ENCODE results near the gene FDPS. TPM values are rescaled to one million over a fixed set of nuclear protein-coding genes. Genes with fewer than 3 reads are reported as not detected.
"Not testable (repeated sequence)": the region's sequence is repeated elsewhere in the genome, so short reads cannot be mapped to it uniquely, and the experiment has no call there.

FDPS gene
- total RNA-seq, 1 donor from 2014 or later: 90.9 TPM

DNA sequence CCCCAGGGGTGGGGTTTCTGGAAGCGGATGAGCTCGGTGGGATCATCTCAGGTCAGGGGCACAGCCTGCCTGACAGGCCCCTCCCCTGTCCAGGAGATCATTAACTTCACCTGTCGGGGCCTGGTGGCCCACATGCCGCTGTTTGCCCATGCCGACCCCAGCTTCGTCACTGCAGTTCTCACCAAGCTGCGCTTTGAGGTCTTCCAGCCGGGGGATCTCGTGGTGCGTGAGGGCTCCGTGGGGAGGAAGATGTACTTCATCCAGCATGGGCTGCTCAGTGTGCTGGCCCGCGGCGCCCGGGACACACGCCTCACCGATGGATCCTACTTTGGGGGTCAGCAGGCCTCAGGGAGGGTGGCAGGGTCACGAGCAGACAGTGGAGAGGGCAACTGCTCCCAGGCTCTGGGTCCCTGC, 23.0 kb upstream of the FDPS start:
- DNase-seq: no peak

DNA sequence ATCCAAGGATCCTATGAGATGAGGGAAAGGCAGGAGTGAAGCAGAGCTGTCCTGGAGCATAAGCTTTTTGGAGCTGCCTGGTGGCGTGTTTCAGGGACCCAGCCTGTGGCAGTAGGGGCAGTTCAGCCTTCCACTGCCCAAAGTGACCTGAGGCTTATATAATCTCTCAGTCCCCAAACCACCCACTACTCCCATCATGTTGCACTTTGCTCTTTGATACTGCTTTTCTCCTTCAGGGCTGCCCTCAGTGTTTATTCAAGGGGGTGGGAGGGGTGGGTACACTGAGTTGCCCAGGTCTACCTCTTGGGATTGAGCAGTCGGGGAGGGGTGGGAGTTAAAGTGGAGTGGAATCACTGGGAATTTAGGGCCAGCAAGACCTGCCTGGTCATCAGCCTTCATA, 22.1 kb upstream of the FDPS start:
- no peak for DNase-seq

DNA sequence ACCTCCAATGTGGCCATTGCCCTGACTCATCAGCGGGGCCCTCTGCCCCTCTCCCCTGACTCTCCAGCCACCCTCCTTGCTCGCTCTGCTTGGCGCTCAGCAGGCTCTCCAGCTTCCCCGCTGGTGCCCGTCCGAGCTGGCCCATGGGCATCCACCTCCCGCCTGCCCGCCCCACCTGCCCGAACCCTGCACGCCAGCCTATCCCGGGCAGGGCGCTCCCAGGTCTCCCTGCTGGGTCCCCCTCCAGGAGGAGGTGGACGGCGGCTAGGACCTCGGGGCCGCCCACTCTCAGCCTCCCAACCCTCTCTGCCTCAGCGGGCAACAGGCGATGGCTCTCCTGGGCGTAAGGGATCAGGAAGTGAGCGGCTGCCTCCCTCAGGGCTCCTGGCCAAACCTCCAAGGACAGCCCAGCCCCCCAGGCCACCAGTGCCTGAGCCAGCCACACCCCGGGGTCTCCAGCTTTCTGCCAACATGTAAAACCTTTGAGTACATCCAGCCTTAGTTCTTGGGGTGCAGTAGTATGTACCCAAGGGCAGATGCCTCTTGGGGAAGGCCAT, 20.6 kb upstream of the FDPS start:
- DNase-seq: no peak

DNA sequence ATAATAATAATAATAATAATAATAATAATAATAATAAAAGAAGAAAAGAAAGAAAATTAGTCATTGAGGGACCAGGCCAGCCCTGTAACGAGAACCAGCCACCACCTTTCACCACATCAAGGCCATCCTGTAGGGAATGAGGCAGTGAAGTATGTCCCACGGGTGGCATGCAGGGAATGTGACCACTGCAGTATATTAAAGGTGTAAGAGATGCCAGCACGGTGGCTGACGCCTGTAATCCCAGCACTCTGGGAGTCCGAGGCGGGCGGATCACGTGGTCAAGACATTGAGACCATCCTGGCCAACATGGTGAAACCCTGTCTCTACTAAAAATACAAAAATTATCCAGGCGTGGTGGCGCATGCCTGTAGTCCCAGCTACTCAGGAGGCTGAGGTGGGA, 17.7 kb upstream of the FDPS start:
- DNase-seq: not testable (repeated sequence)

DNA sequence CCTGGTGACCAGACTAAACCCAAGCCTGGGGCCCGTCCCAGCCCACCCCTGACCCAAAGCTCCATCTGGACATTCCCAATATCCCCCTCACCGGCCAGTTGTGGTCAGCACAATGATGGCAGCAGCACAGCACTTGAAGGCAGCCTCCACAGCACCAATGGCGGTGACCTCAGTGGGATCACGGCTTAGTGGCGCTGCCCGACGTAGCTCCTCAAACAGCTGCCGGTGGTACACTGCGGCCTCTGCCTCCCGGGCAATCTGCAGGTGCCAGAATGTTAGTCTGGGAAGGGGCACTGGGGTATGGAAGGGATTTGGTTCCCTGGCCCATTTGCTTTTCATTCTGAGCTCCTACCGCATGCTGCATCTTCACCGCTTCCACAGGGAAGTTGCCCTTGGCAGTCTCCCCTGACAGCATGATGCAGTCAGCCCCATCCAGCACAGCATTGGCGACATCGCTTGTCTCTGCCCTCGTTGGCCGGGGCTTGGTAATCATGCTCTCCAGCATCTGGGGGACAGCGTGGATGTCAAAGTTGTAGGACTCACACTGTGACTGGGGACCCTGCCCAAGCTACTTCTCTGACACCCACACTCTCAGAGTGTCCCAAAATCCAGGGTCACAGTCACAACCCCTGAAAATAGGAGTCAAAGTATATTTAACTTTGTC, 15.4 kb upstream of the FDPS start:
- no peak for DNase-seq

DNA sequence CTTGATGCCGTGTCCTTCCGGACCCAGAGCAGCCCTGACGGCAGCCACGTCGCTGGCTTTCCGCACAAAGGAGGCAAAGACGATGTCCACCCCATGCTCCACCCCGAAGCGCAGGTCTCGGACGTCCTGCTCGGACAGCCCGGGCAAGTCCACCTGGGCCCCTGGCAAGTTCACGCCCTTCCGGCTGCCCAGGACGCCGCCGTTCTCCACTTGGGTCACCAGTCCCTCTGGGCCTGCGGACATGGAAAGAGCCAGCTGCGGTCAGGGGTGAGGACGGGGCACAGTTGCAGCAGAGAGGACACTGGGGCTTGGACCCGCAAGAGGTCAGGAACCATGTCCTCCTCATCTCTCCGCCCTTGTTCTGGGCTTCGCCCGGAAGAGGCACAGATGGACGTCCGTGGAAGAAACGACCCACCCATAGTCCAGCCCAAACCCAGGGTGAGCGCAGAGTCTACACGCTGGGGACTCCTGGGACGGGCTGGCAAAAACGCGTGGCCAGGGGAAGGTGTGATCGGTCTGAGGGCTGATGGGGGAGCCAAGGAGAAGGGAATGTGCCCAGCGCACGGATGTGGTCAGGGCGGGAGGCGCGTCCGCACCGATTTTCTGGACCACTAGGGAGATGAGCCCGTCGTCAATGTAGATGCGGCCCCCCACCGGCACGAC, 14.0 kb upstream of the FDPS start:
- no peak for DNase-seq

DNA sequence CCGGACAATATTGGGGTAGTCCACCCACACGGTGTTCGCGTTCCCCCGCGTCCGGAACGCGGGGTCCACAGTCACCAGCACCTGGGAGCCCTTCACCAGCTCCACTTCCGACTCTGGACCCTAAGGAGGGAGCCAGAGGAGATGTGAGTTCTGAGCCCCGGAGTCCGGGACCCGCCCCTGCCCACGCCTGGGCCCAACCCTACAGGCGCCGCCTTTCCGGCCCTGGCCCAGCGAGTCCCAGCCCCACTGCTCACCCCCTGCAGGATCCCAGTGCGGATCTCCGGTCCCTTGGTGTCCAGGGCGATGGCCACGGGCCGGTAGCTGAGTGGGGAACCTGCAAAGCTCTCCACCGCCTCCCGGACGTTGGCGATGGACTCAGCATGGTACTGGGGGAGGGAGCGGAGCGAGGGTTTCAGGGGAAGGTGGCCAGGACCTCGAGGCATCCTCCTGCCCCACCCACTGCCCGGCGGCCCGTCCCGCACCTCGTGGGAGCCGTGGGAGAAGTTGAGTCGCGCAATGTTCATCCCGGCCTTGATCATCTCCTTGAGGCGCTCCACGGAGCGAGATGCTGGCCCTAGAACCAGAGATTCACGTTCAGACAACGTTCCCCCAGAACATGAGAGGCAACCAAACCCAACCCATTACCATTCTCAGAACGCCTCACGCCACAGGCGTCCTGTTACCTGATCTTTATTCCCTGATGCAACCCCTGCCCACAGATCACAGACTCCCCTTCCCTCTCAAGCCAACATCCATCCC, 13.3 kb upstream of the FDPS start:
- no peak for DNase-seq

DNA sequence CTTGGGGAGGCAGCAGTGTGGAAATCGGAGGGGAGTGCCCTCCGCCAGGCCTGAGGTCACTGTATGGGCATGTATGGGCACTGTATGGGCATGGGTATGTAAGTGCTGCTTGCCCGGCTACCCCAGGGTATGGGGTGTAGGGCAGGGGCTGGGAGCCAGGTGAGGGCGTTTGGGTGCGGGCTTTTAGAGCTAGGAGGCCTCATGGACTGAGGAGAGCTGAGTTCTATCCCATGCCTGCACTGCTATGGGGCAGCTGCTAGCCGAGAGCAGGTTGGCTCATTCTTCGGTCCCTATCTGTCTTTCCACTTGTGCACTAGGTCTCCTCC, 12.8 kb upstream of the FDPS start:
- DNase-seq: no peak

DNA sequence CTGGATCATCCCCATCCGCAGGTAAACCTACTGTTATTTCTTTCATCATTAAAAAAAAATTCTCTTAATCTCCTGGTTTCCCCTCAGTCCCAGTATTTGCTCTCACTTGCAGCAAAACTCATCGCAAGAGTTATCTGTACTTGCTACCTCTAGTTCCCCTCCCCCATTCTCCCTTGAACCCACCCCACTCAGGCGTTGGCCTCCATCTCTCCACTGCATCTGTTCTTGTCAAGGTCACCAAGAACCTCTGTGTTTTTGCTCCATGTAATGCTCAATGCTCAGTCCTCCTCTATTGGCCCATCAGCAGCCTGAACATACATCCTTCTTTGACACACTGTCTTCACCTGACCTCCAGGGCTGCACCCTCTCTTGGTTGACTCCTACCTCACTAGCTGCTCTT, 12.0 kb upstream of the FDPS start:
- DNase-seq: no peak

DNA sequence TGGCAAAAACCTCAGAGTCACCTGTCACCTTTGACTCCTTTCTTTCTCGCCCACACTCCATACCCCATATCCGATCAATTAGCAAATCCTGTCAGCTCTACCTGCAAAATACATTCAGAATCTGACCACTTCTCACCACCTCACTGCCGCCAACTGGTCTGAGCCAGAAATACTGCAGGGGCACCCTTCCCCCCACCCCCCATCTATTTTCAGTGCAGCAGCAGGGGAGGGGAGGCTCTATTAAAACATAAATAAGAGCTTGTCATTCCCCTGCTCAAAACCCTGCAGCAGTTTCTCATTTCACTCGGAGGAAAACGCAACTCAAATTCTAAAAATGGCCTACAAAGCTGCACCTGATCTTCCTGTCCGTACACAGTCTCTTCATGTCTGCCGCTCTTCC, 11.3 kb upstream of the FDPS start:
- DNase-seq: no peak

DNA sequence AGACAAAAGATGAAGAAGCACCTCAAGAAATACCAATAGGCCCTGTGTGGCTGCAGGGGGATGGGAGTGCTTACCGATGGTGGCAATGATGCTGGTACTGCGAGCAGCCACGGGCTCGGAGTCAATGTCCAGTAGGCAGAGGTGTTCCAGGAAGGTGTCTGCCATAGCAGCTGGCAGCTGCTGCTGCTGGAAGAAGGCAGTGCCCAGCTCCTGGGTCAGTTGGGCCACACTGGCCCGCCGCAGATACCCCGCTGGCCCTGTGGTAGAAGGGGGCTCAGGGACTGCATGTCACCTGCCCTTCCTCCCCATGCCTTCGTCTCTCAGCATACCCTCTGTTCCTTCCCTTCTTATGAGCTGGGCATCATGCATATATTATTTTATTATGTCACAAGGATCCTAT, 8.6 kb upstream of the FDPS start:
- no peak for DNase-seq

DNA sequence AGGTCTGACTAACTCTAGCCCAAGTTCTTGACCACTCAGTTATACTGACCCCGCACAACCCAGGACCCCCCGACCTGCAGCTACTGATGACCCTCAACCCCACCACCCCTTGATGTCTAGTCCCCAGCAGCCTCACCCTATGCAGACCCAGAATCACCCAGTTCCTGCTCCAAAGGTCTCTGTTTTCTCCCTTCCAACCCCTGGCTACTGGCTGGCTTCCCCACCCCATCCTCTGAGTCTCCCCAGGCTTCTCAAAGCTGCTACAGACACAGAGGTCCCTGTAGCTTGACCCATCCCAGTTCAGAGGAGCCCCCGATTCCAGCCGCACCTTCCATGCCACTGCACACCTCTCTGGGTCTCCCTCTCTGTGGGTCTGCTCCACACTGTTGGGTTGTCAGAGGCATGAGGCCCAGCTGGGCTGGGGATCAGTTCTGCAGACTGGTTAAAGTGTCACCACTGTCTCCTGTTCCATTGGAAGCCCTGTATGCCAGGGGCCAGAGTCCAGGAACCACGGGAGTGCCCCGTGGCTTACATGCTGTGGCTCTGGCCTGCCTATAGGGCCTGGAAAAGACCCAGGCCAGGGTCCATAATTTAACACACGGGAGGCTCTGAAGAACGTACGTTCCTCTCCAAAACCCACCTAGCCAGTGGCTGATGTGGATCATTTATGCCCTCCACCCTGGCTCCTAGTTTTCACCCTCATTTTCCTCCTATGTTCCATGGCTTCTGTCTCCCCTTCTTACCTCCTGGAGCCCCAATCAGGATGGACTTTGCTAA, 7.9 kb upstream of the FDPS start:
- no peak for DNase-seq

DNA sequence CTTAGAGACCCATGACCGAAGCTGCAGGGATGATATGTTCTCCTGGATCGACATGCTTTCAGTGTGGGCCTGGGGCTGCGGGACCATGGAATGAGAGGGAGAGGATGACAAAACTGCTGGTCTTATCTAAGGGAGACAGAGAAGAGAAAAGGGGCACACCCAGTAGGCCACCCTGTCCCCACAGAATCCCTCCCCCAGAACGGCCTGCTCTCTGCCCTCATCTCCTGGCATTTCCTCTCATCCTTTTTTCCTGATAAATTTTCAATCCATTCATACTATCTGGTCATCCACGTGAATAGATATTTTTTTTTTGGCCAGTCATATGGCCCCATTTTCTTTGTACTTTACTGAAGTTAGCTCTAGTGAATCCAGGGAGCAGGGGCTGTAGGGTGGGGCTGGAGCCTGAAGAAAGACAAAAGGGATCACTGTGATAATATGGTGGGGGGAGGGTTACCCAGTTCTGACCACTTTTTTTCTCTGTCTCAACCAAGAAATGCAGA, 7.3 kb upstream of the FDPS start, which contains the start of gene PKLR:
Gene PKLR, minus strand, starts transcription at position 97 of the 500 bp plus-strand sequence. Its CDS starts 43 bp downstream, at position 54.
- no peak for DNase-seq

DNA sequence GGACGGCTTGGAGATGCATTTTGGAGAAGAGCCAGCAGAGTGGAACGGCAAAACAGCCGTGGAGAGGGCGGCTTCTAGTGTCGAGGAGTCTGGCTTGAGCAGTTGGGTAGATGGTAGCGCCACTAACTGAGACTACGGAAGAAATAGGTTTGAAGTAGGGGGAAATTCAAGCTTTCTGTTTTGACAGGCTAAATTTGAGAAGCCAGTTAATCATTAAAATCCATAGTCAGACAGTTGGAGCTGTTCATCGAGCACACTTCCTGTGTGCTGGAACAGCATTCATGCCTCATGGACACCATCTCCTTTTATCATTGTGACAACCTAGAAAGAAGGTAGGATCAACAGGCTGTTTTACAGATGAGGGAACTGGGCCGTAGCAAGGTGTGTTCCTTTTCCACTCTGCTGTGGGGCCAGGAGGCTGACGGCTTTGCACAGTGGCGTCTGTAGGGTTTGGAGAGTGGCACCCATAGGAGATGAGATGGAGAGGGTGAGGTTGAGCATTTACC, 4.1 kb upstream of the FDPS start:
- no peak for DNase-seq

DNA sequence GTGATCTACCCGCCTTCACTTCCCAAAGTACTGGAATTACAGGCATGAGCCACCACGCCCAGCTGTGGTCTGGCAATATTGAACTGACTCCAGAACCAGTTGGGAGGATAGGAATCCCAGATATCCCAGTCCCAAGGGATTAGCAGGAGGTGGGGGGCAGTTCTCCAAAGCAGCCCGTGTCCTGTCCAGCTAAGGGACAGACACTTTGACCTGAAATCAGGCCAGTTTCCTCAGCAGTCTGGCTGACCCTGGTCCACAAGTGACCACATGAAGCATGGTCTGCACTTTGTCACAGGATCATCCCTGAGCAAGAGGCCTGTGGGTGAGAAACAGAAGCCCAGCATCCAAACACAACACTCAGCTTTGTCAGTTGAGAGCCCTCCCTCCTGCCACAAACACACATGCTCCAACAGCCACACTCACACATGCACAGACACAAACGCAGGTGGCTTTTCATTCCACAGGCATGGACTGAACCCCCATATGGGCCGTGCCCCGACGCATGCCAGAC, 2.7 kb upstream of the FDPS start:
- DNase-seq: no peak

DNA sequence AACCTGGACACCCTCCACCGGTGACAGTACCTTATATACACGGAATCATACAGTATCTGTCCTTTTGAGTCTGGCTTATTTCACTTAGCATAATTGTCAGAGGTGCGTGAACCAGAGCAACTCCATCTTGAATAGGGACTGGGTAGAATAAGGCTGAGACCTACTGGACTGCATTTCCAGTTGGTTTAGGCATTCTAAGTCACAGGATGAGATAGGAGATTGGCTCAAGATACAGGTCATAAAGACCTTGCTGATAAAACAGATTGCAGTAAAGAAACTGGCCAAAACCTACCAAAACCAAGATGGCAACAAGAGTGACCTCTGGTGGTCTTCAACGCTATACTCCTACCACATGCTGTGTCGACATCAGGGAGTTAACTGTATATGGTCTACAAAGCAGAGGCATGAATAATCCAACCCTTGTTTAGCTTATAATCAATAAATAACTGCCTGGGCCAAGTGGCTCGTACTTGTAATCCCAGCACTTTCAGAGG, 1.4 kb upstream of the FDPS start:
- DNase-seq: no peak

DNA sequence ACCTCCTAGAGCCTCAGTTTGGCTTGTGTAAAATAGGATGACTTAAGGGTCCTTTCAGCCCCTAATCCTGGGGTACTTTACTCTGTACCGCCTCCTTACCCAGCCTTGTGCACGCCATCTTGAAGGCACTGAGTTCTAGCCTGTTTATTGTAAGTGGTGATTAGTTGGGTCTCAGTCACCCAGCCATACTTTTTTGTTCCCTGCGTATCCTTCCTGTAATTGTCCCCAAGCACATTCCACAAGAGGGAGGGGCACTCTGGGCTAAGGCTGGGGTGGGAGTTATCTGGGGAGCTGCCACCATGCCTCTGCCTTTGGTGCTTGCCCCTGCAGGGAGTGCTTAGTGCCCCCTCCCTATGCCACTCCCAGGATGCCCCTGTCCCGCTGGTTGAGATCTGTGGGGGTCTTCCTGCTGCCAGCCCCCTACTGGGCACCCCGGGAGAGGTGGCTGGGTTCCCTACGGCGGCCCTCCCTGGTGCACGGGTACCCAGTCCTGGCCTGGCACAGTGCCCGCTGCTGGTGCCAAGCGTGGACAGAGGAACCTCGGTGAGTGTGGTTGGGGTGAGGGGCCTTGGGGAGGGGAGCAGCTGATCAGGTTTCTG, 856 bp downstream of the FDPS start:
- DNase-seq: no peak

DNA sequence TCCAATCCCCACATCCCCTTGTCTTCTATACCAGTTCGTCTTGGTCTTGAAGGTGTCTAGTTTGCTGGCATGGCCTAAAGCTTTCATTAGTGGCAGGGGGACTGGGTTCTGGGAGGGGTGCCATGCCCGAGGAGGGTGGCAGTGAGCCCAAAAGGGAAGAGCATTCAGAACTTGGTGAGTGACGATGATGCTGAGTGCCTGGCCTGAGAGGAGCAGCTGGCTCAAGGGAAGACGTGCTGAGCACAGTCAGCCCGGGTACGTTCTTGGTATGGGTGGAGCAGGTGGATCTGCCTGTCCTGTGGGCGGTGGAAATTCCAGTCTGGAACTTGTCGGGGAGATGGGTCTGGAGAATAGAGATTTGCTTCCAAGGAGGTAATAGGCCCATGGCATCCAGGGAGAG, 4.6 kb downstream of the FDPS start:
- DNase-seq: no peak

DNA sequence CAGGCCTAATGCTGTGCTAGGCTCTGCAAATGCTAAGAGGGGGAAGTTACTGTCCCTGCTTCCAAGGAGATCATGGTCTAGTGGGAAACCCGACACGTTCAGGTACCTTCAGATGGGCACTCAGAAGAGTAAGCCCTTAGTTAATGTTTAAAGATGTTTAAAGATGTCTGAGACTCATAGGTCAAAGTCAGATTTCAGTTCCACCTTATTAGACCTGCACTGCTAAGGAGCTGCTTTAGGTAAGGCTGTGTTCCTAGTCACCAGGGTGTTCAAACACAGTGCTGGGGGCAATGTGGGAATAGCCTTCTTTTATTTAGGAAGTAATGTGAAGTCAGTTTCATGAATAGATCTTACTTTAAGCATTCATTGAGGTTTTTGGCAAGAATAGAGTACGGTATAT, 8.3 kb downstream of the FDPS start:
- no peak for DNase-seq

DNA sequence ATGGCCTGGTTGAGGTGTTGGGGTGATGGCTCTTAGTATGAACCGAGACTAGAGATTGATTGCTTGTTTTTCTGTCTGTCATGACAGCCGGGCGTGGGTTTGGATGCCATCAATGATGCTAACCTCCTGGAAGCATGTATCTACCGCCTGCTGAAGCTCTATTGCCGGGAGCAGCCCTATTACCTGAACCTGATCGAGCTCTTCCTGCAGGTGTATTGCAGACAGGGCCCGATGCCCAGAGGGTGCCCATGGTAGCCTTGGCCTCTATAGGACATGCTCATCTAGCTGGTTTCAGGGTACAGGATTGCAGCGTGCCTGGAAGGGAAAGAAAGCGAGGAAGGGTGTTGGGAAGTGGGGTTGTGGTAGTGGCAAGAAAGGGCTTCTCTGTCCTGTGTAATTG, 9.4 kb downstream of the FDPS start:
- DNase-seq: no peak

DNA sequence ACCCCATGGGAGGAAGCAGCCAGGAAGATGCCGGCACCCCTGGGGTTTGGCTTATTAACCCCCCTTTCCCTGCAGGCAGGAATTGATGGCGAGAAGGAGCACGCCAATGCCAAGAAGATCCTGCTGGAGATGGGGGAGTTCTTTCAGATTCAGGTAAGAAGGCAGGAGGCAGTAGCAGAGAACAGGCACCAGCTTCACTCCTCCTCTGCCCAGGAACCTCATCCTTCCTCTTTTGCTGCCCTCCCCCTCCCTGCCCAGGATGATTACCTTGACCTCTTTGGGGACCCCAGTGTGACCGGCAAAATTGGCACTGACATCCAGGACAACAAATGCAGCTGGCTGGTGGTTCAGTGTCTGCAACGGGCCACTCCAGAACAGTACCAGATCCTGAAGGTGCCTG, 10.9 kb downstream of the FDPS start:
- no peak for DNase-seq
